COR-L47 (cell line): ENCODE measurements around the gene ZNF609.
A peak's percentile ranks its signal among the peaks of the same experiment; 100 is the strongest.

Experiments used
- DNase-seq: peaks from one replicate; lab custom pipeline; 2025; lab: John Stamatoyannopoulos, UW

Gene ZNF609

DNA sequence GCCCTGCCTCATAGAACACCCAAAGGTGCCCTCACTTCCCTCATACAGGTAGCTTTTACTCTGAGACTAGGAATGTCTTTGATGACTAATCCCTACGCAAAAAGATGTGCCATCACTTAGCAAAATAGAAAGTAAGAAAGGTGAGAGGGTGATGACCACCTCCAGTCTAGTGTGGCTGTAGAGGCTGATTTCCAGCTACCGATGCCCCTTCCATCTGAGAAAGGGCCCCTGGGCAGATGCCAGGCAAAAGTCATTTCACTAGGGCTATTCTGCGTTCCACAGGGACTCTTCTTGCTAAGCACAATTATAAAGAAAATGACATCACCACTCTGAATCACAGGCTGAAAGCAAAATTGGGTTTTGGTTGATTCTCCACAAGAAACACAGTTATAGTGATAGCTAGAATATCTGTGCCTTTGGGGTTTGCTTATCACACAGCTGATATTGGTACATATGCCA lies 237.6 kb downstream of the ZNF609 start:
- DNase-seq: no peak

GRCh38 chr15:64698823-64699222 lies 238.4 kb downstream of the ZNF609 start:
- DNase-seq: no peak

DNA sequence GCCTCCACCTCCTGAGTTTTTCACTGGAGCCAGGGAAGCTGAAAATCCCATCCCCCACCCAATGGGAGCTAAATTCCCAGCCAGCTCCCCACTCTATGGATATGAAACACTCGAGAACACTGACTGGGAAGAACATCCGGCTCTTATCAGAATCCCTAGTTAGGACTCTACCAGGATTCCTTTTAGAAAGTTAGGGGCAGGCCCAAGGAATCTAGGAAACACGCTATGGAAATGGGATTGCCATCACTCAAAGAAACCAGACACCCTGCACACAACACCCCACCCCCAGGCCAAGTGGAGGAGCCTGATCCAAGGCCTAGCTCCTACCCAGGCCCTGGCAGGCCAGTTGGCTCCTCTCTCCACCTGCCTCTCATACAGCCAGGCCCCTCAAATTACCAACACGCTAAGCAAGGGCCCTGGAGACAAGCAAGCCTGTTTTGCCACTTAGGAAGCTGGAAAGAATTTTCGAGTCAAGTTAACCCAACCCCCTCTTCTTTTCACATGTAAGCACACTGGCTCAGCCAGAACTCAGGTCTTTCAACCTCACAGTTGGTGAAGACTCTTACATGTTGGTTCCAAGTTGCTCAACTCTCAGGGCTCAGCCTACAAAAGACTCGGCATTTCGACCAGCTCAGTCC lies 239.5 kb downstream of the ZNF609 start:
- no peak for DNase-seq

- no peak for DNase-seq
Measured at GRCh38 chr15:64701051-64701450, 240.7 kb downstream of the ZNF609 start.

GRCh38 chr15:64701482-64702184 lies 241.3 kb downstream of the ZNF609 start:
- DNase-seq: no peak

DNA sequence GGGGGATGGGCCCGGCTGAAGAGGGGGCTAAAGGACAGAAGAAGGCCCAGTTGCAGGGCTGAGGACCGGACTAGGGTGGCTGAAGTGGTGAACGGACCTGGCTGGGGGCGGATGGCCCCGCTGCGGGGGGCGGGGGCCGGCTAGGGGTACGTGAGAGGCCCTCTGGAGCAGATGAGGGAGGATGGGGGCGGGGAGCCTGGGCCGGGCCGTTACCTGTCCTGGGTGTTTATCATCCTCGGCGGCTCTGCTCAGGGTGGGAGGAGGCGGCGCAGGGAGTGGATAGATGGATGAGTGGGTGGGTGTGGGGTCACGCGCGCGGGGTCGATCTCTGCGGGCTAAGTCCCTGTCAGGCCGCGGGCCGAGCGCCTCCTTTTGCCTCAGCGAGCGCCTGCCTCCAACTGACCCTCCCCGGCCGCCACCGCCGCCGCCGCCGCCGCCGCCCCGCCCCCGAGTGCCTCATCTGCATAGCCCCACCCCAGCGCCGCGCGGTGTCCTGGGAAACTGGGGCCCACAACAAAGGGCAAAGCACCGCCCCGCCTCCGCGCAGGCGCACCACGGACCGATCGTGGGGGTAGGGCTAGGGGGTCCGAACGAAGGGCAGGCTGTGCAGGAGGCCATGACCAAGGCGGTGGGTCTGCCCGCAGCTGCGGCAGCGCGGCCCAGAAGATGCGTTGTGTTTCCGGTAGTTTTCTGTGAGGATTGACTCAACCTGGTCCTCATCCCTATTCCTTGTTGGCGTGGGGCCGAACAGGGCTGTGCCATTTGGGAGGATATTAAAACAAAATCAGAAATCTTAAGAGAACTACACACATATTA lies 242.6 kb downstream of the ZNF609 start:
- peak; percentile 94 for DNase-seq

DNA sequence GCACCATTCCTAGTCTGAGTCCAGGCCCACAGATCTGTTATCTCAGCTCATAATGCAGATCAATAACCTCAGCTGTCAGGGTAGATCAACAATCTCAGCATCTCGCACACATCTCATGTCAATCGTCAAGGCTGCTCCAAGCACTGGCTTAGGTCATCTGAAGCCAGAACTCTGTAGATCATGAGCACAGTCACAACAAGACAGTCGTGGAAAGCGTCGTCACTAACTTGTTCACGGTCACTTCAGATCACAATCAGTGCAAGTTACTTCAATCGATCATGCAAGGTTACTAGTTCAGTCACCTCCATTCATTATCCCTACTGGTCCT lies 243.2 kb downstream of the ZNF609 start:
- DNase-seq: no peak

DNA sequence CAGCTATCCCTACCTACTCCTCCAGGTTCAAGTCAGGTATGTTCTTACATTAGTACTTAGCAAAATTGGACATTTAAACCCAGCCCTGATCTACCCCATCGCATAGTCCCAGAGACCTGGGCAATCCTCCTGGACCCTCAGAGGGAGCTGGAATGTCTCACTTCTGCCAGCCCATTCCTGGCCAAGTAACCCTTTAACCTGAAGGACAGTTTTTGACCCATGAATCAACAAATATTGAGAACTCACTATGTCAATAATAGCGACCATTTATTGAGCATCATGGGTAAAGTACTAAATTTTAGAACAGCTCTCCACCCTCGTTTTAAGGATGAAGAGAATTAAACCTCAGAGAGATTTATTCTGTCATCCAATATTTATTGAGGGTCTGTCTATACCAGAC lies 244.6 kb downstream of the ZNF609 start:
- no peak for DNase-seq

DNA sequence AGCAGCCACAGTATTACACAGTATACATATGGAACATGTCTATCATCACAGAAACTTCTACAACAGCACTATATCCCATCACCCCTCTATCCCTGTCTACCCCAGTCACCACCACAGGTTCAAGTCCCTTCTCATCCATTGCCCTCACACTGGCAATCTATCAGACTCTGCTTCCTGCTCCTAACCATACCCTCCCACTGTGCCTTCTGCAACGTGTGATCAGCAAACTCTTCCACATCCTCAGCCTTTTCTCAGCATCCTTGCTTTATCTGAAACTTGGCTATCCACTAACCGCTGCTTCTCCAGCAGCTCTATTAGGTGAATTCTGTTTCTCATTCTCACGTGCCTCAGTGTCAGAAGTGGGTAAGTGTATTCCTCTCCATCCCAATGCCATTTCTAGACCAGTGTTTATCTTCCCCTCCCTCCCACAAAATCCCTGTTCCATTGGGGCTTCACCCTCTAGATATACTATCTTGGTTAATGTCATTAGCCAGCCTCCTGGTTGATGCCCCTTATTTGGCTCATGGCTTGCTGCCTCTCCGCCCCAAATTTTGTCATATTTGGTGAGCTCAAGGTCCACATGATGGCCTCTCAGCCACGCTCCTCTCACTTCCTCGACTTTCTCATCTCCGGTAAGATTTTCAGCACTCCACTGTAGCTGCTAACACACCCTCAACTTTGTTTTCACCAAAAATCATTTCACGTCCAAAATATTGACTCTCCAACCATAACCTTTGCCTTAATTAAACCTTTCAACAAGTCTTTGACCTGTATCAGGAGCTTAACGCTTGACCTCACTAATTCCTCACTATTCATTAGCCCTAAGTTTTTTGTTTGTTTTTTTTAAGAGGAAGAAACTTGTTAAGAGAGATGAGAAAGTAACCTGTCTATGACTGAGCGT lies 245.9 kb downstream of the ZNF609 start:
- DNase-seq: no peak

DNA sequence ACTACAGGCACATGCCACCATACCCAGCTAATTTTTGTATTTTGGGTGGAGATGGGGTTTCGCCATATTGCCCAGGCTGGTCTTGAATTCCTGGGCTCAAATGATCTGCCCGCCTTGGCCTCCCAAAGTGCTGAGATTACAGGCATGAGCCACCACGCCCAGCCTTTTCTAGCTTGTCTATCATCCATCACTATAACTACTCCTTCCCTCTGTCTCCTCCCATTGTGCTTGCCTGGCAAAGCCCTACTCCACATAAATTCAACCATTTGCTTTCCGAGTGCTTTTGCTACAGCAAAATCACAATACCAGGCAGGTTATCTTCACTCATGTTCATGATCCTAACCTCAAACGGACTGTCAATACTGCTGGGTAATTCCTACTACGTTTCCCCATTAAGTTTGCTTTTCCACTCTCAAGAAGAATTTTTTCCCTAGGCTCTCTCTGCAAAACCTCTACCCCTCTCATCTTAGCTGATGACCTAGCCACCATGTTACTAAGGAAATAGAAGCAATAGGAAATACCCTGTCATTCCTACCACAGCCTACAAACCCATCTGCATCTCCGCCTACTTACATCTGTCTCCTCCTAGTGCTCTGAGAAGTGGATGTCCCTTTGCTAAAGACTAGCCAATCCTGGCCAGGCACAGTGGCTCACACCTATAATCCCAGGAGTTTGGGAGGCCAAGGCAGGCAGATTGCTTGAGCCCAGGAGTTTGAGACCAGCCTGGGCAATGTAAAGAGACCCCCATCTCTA lies 250.5 kb downstream of the ZNF609 start:
- DNase-seq: no peak

GRCh38 chr15:64712353-64712752 lies 252.0 kb downstream of the ZNF609 start:
- DNase-seq: no peak

- no peak for DNase-seq
Measured at GRCh38 chr15:64713592-64713991, 253.2 kb downstream of the ZNF609 start.

DNA sequence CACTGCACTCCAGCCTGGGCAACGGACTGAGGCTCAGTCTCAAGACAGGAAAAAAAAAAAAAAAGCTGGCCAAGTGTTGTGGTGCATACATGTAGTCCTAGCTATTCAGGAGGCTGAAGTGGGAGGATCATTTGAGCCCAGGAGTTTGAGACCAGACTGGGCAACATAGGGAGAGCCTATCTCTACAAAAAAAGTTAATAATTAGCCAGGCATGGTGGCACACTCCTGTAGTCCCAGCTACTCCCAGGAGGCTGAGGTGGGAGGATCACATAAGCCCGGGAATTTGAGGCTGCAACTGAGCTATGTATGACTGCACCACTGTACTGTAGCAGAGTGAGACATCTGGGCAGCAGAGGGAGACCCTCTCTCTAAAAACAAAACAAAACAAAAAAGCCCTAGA lies 256.1 kb downstream of the ZNF609 start:
- no peak for DNase-seq

GRCh38 chr15:64717130-64717529 lies 256.8 kb downstream of the ZNF609 start:
- no peak for DNase-seq

- DNase-seq: no peak
Measured at GRCh38 chr15:64717735-64718495, 257.5 kb downstream of the ZNF609 start.

GRCh38 chr15:64720188-64720587 lies 259.8 kb downstream of the ZNF609 start:
- no peak for DNase-seq

DNA sequence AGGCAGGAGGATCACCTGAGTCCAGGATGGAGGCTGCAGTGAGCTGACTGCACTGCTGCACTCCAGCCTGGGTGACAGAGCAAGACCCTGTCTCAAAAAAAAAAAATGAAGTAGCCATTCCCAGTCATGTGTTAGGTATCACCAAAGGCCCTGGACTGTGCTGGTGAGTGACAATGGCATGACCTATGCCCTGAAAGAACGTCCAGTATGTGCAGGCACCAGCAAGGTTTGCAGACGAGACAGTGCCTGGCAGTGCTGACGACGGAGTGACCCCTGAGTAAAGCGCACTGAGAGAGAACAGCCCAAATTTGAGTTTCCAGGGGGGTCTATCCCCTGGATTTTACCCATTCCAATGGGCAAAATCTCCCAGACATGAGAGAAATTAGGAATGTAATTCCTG lies 269.8 kb downstream of the ZNF609 start:
- no peak for DNase-seq

DNA sequence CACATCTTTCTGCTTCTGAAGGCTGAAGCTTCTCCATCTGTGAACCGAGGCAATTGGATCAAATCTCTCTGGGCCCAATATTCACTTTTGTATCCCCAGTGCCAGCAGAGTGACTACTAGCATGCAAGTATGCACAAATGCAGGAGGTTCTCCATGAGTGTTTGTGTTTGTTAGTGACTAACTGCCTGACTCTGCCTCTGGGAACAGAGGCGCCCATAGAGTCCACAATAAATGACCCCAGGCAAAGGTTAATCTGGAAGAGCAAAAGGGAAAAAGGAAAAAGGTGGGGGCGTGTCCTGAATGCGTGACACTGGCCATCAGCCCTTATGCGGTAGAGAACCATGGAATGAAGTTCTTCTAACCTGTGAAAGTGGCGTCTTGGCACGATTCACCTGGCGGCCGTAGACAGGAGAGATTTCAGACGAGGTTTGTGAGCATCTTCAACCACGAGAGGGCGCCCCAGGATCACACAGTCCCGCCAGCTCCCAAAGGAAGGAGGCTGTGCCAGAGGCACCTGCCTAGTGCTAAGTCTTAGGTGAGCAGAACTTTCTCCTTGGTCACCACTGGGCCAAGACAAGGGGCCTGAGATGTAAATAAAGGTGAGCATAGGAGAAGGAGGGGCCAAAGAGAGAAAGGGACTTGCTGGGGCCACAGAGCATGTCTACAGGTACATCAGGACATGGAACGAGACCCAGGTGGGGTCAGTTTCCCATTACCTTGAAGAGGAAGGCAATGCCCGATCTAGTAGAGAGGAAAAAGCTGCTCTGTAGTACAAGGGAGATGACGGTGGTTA lies 270.8 kb downstream of the ZNF609 start:
- peak; percentile 84 for DNase-seq

DNA sequence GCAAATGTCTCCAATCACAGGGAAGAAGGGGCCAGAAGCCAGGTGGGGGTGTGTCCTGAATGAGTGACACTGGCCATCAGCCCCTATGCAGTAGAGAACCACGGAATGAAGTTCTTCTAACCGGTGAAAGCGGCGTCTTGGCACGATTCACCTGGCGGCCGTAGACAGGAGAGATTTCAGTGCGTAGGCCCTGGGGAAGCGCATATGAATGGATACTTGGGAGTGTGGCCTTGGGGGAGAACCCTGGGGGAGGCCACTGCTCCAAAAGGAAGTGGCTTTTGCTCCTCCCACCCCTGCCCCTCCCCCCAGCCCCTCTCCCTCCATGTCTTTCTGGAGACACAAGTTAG lies 271.4 kb downstream of the ZNF609 start:
- no peak for DNase-seq
